ENCODE measurements around the gene ADAMTSL2. TPM values are rescaled to one million over a fixed set of nuclear protein-coding genes. Genes with fewer than 3 reads are reported as not detected.

The ADAMTSL2 gene
- polyA plus RNA-seq, 2 of the 4 experiments (the other 2 are of a cell fraction): not detected

DNA sequence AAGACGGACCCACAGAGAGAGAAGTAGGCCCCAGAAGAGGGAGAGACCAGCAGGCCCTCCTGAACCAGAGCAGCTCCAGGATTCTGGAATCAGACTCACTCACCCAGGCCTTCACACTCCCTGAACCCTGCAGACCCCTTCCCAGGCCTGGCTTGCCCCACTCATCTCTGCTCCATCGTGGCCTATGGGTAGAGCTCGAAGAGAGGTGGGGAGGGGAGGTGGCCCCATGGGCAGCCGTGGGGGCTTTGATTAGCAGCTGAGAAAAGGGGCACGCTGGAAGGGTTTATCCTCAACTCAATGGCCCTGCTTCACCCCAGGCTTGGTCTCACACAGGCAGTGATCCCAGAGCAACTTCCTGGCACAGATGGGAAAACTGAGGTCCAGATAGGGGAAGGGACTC is 10.4 kb upstream of the ADAMTSL2 start:
- FAIRE-seq (no peak), DNase-seq (ENCODE audit: low read depth in 1 of 2, low spot score in 1 of 2) (no peak), ATAC-seq (no peak)
- Histone ChIP-seq H3K4me2 (no peak overlapping the region), H3K4me1 (peaks cover 5% of the 10 kb centered on the region; the same call in 1 of the 3 replicates), H3K9me3 (no peaks in the 10 kb centered on the region), H3K4me3 (no peak overlapping the region), H3K27ac (no peak overlapping the region)
- CTCF ChIA-PET: interaction anchor here (3.5 kb wide), 1 partner anchor 9 kb away, joined by 28 read pairs; the partner anchor contains the start of gene ADAMTSL2
- TF ChIP-seq, protein P1, sequence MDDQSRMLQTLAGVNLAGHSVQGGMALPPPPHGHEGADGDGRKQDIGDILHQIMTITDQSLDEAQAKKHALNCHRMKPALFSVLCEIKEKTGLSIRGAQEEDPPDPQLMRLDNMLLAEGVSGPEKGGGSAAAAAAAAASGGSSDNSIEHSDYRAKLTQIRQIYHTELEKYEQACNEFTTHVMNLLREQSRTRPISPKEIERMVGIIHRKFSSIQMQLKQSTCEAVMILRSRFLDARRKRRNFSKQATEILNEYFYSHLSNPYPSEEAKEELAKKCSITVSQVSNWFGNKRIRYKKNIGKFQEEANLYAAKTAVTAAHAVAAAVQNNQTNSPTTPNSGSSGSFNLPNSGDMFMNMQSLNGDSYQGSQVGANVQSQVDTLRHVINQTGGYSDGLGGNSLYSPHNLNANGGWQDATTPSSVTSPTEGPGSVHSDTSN (IDR thresholded peaks at IDR 0.05): no peak
- no peak for TF ChIP-seq FOXS1 (CRISPR knock-in tag; IDR thresholded peaks at IDR 0.05)
- no peak for TF ChIP-seq HOXA7 (CRISPR knock-in tag; IDR thresholded peaks at IDR 0.05)
- no peak for TF ChIP-seq RNF2 (IDR thresholded peaks at IDR 0.05; ENCODE audit: borderline replicate concordance, low read depth)
- TF ChIP-seq KDM5A (IDR thresholded peaks at IDR 0.05): no peak
- TF ChIP-seq HDAC2 (IDR thresholded peaks at IDR 0.05): no peak
- no peak for TF ChIP-seq NPAS2 (CRISPR knock-in tag; IDR thresholded peaks at IDR 0.05; ENCODE audit: borderline replicate concordance)
- TF ChIP-seq CBX8 (IDR thresholded peaks at IDR 0.05): no peak
- TF ChIP-seq CBX2 (IDR thresholded peaks at IDR 0.05; ENCODE audit: borderline replicate concordance, low read depth): no peak
- no peak for TF ChIP-seq ZFP36 (IDR thresholded peaks at IDR 0.05; ENCODE audit: borderline replicate concordance, partially characterized antibody)
- no peak for TF ChIP-seq ZC3H11A (IDR thresholded peaks at IDR 0.05)
- TF ChIP-seq, protein P2, sequence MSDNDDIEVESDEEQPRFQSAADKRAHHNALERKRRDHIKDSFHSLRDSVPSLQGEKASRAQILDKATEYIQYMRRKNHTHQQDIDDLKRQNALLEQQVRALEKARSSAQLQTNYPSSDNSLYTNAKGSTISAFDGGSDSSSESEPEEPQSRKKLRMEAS (IDR thresholded peaks at IDR 0.05): no peak
- no peak for TF ChIP-seq FOSL2 (IDR thresholded peaks at IDR 0.05)
- no peak for TF ChIP-seq FOSL2 (CRISPR knock-in tag; IDR thresholded peaks at IDR 0.05)
- TF ChIP-seq, protein P3, sequence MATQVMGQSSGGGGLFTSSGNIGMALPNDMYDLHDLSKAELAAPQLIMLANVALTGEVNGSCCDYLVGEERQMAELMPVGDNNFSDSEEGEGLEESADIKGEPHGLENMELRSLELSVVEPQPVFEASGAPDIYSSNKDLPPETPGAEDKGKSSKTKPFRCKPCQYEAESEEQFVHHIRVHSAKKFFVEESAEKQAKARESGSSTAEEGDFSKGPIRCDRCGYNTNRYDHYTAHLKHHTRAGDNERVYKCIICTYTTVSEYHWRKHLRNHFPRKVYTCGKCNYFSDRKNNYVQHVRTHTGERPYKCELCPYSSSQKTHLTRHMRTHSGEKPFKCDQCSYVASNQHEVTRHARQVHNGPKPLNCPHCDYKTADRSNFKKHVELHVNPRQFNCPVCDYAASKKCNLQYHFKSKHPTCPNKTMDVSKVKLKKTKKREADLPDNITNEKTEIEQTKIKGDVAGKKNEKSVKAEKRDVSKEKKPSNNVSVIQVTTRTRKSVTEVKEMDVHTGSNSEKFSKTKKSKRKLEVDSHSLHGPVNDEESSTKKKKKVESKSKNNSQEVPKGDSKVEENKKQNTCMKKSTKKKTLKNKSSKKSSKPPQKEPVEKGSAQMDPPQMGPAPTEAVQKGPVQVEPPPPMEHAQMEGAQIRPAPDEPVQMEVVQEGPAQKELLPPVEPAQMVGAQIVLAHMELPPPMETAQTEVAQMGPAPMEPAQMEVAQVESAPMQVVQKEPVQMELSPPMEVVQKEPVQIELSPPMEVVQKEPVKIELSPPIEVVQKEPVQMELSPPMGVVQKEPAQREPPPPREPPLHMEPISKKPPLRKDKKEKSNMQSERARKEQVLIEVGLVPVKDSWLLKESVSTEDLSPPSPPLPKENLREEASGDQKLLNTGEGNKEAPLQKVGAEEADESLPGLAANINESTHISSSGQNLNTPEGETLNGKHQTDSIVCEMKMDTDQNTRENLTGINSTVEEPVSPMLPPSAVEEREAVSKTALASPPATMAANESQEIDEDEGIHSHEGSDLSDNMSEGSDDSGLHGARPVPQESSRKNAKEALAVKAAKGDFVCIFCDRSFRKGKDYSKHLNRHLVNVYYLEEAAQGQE (IDR thresholded peaks at IDR 0.05): no peak
- TF ChIP-seq, protein P4, sequence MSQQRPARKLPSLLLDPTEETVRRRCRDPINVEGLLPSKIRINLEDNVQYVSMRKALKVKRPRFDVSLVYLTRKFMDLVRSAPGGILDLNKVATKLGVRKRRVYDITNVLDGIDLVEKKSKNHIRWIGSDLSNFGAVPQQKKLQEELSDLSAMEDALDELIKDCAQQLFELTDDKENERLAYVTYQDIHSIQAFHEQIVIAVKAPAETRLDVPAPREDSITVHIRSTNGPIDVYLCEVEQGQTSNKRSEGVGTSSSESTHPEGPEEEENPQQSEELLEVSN (IDR thresholded peaks at IDR 0.05; ENCODE audit: borderline replicate concordance, low read depth): no peak
- TF ChIP-seq ESRRA (IDR thresholded peaks at IDR 0.05; ENCODE audit: borderline replicate concordance, low read length): no peak
- TF ChIP-seq RCOR1 (IDR thresholded peaks at IDR 0.05; ENCODE audit: low read depth, low read length): no peak
- TF ChIP-seq EP300 (IDR thresholded peaks at IDR 0.05): no peak
- no peak for TF ChIP-seq JUN (IDR thresholded peaks at IDR 0.05)
- POLR2A ChIA-PET: no interaction called here
- 51% methylated on average over 5 of the region's 5 CpGs for WGBS (ENCODE audit: missing lambda C conversion rate)

DNA sequence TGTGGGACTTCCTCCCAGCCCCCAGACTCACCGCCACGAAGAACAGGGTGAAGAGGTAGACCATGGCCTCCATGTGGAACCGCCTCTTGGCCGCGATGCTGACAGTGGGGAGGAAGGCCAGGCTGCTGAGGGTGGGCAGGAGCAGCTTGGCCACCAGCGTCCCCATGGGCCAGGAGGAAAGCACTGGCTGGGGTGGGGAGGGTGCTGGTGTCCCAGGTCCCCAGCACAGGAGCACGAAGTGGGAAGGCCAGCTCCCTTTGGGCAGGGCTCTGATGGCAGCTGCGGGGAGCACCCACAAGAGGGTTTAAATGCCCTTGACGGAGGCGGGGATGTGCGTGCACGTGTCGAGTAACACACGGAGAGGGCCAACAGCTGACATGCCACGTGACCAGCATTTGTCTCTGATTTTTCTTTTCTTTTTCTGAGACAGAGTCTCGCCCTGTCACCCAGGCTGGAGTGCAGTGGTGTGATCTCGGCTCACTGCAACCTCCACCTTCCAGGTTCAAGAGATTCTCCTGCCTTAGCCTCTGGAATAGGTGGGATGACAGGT is 9.8 kb upstream of the ADAMTSL2 start, which contains the start of gene MYMK:
Gene MYMK, minus strand, starts transcription at position 281 of the 550 bp plus-strand sequence. Its CDS starts 115 bp downstream, at position 166.
- DNase-seq (ENCODE audit: low read depth in 1 of 2, low spot score in 1 of 2) (no peak), FAIRE-seq (no peak), ATAC-seq (no peak)
- POLR2A ChIA-PET: no interaction called here
- WGBS (ENCODE audit: missing lambda C conversion rate): 85% methylated on average over 17 of the region's 17 CpGs
- Histone ChIP-seq H3K4me3 (no peak within 1 kb of the TSS), H3K4me1 (peaks cover 5% of the 10 kb centered on the region; the same call in 1 of the 3 replicates), H3K9me3 (no peaks in the 10 kb centered on the region), H3K27ac (no peak within 1 kb of the TSS), H3K4me2 (no peak within 1 kb of the TSS)
- CTCF ChIA-PET: no interaction called here
- TF ChIP-seq NFE2L2 (conservative IDR thresholded peaks at IDR 0.05; ENCODE audit: low read length): no peak
- no peak for TF ChIP-seq FOSB (CRISPR knock-in tag; IDR thresholded peaks at IDR 0.05)
- TF ChIP-seq, protein P5, sequence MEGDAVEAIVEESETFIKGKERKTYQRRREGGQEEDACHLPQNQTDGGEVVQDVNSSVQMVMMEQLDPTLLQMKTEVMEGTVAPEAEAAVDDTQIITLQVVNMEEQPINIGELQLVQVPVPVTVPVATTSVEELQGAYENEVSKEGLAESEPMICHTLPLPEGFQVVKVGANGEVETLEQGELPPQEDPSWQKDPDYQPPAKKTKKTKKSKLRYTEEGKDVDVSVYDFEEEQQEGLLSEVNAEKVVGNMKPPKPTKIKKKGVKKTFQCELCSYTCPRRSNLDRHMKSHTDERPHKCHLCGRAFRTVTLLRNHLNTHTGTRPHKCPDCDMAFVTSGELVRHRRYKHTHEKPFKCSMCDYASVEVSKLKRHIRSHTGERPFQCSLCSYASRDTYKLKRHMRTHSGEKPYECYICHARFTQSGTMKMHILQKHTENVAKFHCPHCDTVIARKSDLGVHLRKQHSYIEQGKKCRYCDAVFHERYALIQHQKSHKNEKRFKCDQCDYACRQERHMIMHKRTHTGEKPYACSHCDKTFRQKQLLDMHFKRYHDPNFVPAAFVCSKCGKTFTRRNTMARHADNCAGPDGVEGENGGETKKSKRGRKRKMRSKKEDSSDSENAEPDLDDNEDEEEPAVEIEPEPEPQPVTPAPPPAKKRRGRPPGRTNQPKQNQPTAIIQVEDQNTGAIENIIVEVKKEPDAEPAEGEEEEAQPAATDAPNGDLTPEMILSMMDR (IDR thresholded peaks at IDR 0.05): no peak
- no peak for TF ChIP-seq JUN (IDR thresholded peaks at IDR 0.05)
- TF ChIP-seq, protein P6, sequence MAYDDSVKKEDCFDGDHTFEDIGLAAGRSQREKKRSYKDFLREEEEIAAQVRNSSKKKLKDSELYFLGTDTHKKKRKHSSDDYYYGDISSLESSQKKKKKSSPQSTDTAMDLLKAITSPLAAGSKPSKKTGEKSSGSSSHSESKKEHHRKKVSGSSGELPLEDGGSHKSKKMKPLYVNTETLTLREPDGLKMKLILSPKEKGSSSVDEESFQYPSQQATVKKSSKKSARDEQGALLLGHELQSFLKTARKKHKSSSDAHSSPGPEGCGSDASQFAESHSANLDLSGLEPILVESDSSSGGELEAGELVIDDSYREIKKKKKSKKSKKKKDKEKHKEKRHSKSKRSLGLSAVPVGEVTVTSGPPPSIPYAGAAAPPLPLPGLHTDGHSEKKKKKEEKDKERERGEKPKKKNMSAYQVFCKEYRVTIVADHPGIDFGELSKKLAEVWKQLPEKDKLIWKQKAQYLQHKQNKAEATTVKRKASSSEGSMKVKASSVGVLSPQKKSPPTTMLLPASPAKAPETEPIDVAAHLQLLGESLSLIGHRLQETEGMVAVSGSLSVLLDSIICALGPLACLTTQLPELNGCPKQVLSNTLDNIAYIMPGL (CRISPR knock-in tag; IDR thresholded peaks at IDR 0.05; ENCODE audit: borderline replicate concordance): no peak
- no peak for TF ChIP-seq TP53 (CRISPR knock-in tag; IDR thresholded peaks at IDR 0.05)
- TF ChIP-seq ZC3H11A (IDR thresholded peaks at IDR 0.05): no peak
- TF ChIP-seq, protein P3 (IDR thresholded peaks at IDR 0.05): no peak
